ENCODE results near the gene TEAD3. TPM values are rescaled to one million over a fixed set of nuclear protein-coding genes. Genes with fewer than 3 reads are reported as not detected.
A peak's percentile ranks its signal among the peaks of the same experiment; 100 is the strongest.

TEAD3 gene
- total and polyA plus RNA-seq, 8 donors: 3.0 to 10.0 (median 5.6) TPM

GRCh38 chr6:35454391-35455110 is 42.3 kb downstream of the TEAD3 start:
- H3K4me3 ChIP-seq: no peak overlapping the region
- 89 to 90% methylated on average over 9 of the region's 9 CpGs for WGBS, 2 donors
- FAIRE-seq: no peak
- H3K36me3 ChIP-seq: no peaks in the 10 kb centered on the region
- ATAC-seq: no peak
- H3K9me3 ChIP-seq: no peaks in the 10 kb centered on the region
- intact Hi-C loops (cut with DNase I): no loop called here
- no peaks in the 10 kb centered on the region for H3K27me3 ChIP-seq
- no peak overlapping the region for H3K27ac ChIP-seq
- no peak for TF ChIP-seq CTCF (IDR thresholded peaks at IDR 0.05)
- no peak for DNase-seq
- H3K4me1 ChIP-seq: peaks cover 0 to 11% (median 0%) of the 10 kb centered on the region in 3 donors

GRCh38 chr6:35453236-35453635 is 43.6 kb downstream of the TEAD3 start:
- DNase-seq: no peak
- no peaks in the 10 kb centered on the region for H3K36me3 ChIP-seq
- H3K27me3 ChIP-seq: no peaks in the 10 kb centered on the region
- H3K27ac ChIP-seq: no peak overlapping the region
- intact Hi-C loops (cut with DNase I): no loop called here
- H3K9me3 ChIP-seq: no peaks in the 10 kb centered on the region
- peaks cover 0 to 11% (median 0%) of the 10 kb centered on the region in 3 donors for H3K4me1 ChIP-seq
- no peak for FAIRE-seq
- no peak for ATAC-seq
- 13 to 16% methylated on average over 3 of the region's 3 CpGs for WGBS, 2 donors
- H3K4me3 ChIP-seq: peak overlapping the region in 1 of 4 donors; percentile 73
- no peak for TF ChIP-seq CTCF (IDR thresholded peaks at IDR 0.05)

- 1 to 2% methylated on average over 80 to 87 of the region's 87 CpGs for WGBS, 2 donors
Observed at GRCh38 chr6:35452183-35453090, 44.4 kb downstream of the TEAD3 start, which contains the start of gene FANCE. Gene FANCE (plus strand): TSS chr6:35452338. CDS start chr6:35452546, 208 bp downstream.

GRCh38 chr6:35451354-35452182 is 45.3 kb downstream of the TEAD3 start:
- no peak for TF ChIP-seq CTCF (IDR thresholded peaks at IDR 0.05)
- FAIRE-seq (no peak), DNase-seq (peak in 1 of 6 donors; percentile 25), ATAC-seq (no peak)
- WGBS, 2 donors: 9 to 11% methylated on average over 20 of the region's 20 CpGs
- intact Hi-C loops (cut with DNase I): no loop called here
- no peak overlapping the region for H3K27ac ChIP-seq
- no peaks in the 10 kb centered on the region for H3K9me3 ChIP-seq
- no peaks in the 10 kb centered on the region for H3K36me3 ChIP-seq
- H3K27me3 ChIP-seq: no peaks in the 10 kb centered on the region
- H3K4me3 ChIP-seq: peak overlapping the region in 2 of 4 donors; percentile 62 to 73
- peaks cover 0 to 11% (median 0%) of the 10 kb centered on the region in 3 donors for H3K4me1 ChIP-seq

More at GRCh38 chr6:35452183-35453090, 44.4 kb downstream of the TEAD3 start, which contains the start of gene FANCE:
- Histone ChIP-seq H3K27me3 (no peaks in the 10 kb centered on the region), H3K9me3 (no peaks in the 10 kb centered on the region), H3K4me1 (peaks cover 0 to 11% (median 0%) of the 10 kb centered on the region in 3 donors), H3K36me3 (no peaks in the 10 kb centered on the region), H3K4me3 (peak within 1 kb of the TSS; percentile 62 to 73 (median 65)), H3K27ac (no peak within 1 kb of the TSS)
- no peak for FAIRE-seq
- DNase-seq: peak; percentile 89 to 100 (median 97)
- peak; percentile 97 to 98 (median 98) for ATAC-seq
- no peak for TF ChIP-seq CTCF (IDR thresholded peaks at IDR 0.05)
- intact Hi-C loops (cut with DNase I): no loop called here
